Adrenal gland (tissue), 5 donors: ENCODE results near the gene HSD3B2.

ENCODE experiments used
- POLR2A ChIP-seq, 2 donors: fragments of 450-650 bp; IDR thresholded peaks; one replicate each; pipeline ENCODE4 v1.6.1; 2017; ENCODE audit warnings: antibody characterized with exemption in 2 of 2, mild to moderate bottlenecking in 2 of 2, moderate library complexity in 1 of 2
- TF ChIP-seq, protein P1 (sequence below), 6 experiments: fragments of 450-650 bp in 4 of 6; fragments of 200-600 bp in 2 of 6; sonication (generic) in 1 of 6; IDR thresholded peaks; 1 replicate in 5 of 6; 2 replicates in 1 of 6; pipeline versions ENCODE4 v1.5.1 to v1.8.0; 2016 to 2021; ENCODE audit warnings: antibody characterized with exemption in 6 of 6, mild to moderate bottlenecking in 2 of 6, moderate library complexity in 1 of 6
- donor health status: DM: no; HTN: no; CAD: no.

GRCh38 chr1:119447344-119448126 is 32.6 kb downstream of the HSD3B2 start:
- TF ChIP-seq, protein P1, sequence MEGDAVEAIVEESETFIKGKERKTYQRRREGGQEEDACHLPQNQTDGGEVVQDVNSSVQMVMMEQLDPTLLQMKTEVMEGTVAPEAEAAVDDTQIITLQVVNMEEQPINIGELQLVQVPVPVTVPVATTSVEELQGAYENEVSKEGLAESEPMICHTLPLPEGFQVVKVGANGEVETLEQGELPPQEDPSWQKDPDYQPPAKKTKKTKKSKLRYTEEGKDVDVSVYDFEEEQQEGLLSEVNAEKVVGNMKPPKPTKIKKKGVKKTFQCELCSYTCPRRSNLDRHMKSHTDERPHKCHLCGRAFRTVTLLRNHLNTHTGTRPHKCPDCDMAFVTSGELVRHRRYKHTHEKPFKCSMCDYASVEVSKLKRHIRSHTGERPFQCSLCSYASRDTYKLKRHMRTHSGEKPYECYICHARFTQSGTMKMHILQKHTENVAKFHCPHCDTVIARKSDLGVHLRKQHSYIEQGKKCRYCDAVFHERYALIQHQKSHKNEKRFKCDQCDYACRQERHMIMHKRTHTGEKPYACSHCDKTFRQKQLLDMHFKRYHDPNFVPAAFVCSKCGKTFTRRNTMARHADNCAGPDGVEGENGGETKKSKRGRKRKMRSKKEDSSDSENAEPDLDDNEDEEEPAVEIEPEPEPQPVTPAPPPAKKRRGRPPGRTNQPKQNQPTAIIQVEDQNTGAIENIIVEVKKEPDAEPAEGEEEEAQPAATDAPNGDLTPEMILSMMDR (IDR thresholded peaks at IDR 0.05) = no peak
- TF ChIP-seq POLR2A (IDR thresholded peaks at IDR 0.05) = no peak
